ENCODE results near the gene NUMB. TPM values are rescaled to one million over a fixed set of nuclear protein-coding genes. Genes with fewer than 3 reads are reported as not detected.

Gene NUMB
- total RNA-seq, 1 experiment from 2014 or later: 46.5 TPM

- H3K79me1 ChIP-seq (ENCODE audit: insufficient read depth, low read depth, low read length, poor library complexity, severe bottlenecking): peaks cover 3% of the 10 kb centered on the region
- no peaks in the 10 kb centered on the region for H3K27me3 ChIP-seq (ENCODE audit: insufficient read depth, low read length)
- H3K9me3 Mint-ChIP-seq: no peaks in the 10 kb centered on the region
- H3K4me2 ChIP-seq (ENCODE audit: insufficient read depth, insufficient read length, low read length): no peak overlapping the region
- H4K8ac ChIP-seq (replicated peaks; ENCODE audit: insufficient read length, low read depth, low read length): no peak overlapping the region
- H2BK120ac ChIP-seq (ENCODE audit: low read depth, low read length, poor library complexity, severe bottlenecking): no peak overlapping the region
- no peak overlapping the region for H4K5ac ChIP-seq (ENCODE audit: insufficient read length, low read depth, low read length)
- no peak overlapping the region for H3K14ac ChIP-seq (ENCODE audit: insufficient read depth, low read length)
- H3K4me3 Mint-ChIP-seq: no peak overlapping the region
- no peaks in the 10 kb centered on the region for H4K20me1 ChIP-seq (ENCODE audit: control insufficient read depth, insufficient read depth, insufficient read length)
- no peak overlapping the region for H3K56ac ChIP-seq (ENCODE audit: insufficient read length, low read depth, low read length)
- peaks cover 4% of the 10 kb centered on the region; the same call in 1 of the 2 replicates for H3K79me2 ChIP-seq (ENCODE audit: insufficient read depth, low read length)
- no peak overlapping the region for H2BK20ac ChIP-seq (ENCODE audit: low read depth, low read length, poor library complexity, severe bottlenecking)
- H2BK5ac ChIP-seq (ENCODE audit: insufficient read length, low read length): no peak overlapping the region
- H3K36me3 Mint-ChIP-seq (ENCODE audit: insufficient read depth in 1 of 3, low read depth in 3 of 3): no peaks in the 10 kb centered on the region
- H3K27ac ChIP-seq (ENCODE audit: insufficient read length, low read depth, low read length): no peak overlapping the region
- H3K9me3 ChIP-seq (ENCODE audit: control insufficient read depth, low read depth, low read length): no peaks in the 10 kb centered on the region
- no peak overlapping the region for H3T11ph ChIP-seq (ENCODE audit: low read length)
- TF ChIP-seq CTCF (conservative IDR thresholded peaks at IDR 0.05): no peak
- no peak overlapping the region for H3K23ac ChIP-seq (ENCODE audit: insufficient read length, low read depth, low read length)
- H4K91ac ChIP-seq (ENCODE audit: insufficient read length, low read depth, low read length): no peak overlapping the region
- no peaks in the 10 kb centered on the region for H3K4me1 ChIP-seq (ENCODE audit: insufficient read depth, low read length)
- H2BK12ac ChIP-seq (ENCODE audit: insufficient read length, low read depth, low read length): no peak overlapping the region
- no peak overlapping the region for H3K27ac Mint-ChIP-seq
- H3K23me2 ChIP-seq (ENCODE audit: insufficient read length, low read depth, low read length, poor library complexity, severe bottlenecking): no peaks in the 10 kb centered on the region
- no peak overlapping the region for H3K4ac ChIP-seq (ENCODE audit: low read depth, low read length)
- DNase-seq: no peak
- H3K27me3 Mint-ChIP-seq (ENCODE audit: low read depth): no peaks in the 10 kb centered on the region
- H2BK15ac ChIP-seq (ENCODE audit: low read depth, low read length): no peak overlapping the region
- no peak overlapping the region for H3K18ac ChIP-seq (ENCODE audit: insufficient read length, low read depth, low read length)
- H2AFZ ChIP-seq (ENCODE audit: low read length): no peak overlapping the region
- no CpG with 5 or more reads among the region's 7 CpGs for WGBS (ENCODE audit: extremely low coverage, insufficient read length, low lambda C conversion rate)
- no peak overlapping the region for H2AK5ac ChIP-seq (ENCODE audit: insufficient read length, low read length)
- no peak overlapping the region for H3K9ac ChIP-seq (ENCODE audit: extremely low read depth, insufficient read length, low read length)
- 0 out of 4 replicates have a peak, but pooled peaks cover 0 to 3% of the 10 kb centered on the region in 2 experiments for H3K4me1 Mint-ChIP-seq
Measured at GRCh38 chr14:73441286-73441685, 17.1 kb downstream of the NUMB start.
